Measurements from ENCODE around the gene ZNF560.
"Not testable (repeated sequence)": the region's sequence is repeated elsewhere in the genome, so short reads cannot be mapped to it uniquely, and the experiment has no call there.

The ZNF560 gene

GRCh38 chr19:9498183-9498902 lies at the start of gene ZNF560:
Gene ZNF560, minus strand, starts transcription at chr19:9498616. Its CDS starts 23,303 bp downstream, at chr19:9475313.
- no peak within 1 kb of the TSS for H3K4me3 ChIP-seq (replicated peaks; ENCODE audit: low read depth, low read length)
- DNase-seq (ENCODE audit: extremely low read depth, low read depth): no peak
- peak; percentile 18 for TF ChIP-seq CTCF (IDR thresholded peaks at IDR 0.05; ENCODE audit: low read depth, low read length, missing control alignments)

GRCh38 chr19:9547870-9548269 lies 49.5 kb upstream of the ZNF560 start:
- TF ChIP-seq CTCF (IDR thresholded peaks at IDR 0.05; ENCODE audit: low read depth, low read length, missing control alignments): no peak
- no peak overlapping the region for H3K4me3 ChIP-seq (replicated peaks; ENCODE audit: low read depth, low read length)
- no peak for DNase-seq (ENCODE audit: extremely low read depth, low read depth)

DNA sequence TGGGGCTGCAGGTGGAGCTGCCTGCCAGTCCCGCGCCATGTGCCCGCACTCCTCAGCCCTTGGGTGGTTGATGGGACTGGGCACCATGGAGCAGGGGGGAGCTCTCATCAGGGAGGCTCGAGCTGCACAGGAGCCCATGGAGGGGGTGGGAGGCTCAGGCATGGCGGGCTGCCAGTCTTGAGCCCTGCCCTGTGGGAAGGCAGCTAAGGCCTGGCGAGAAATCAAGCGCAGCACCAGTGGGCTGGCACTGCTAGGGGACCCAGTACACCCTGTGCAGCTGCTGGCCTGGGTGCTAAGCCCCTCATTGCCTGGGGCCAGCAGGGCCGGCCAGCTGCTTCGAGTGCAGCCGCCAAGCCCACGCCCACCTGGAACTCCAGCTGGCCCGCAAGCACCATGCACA lies 42.9 kb upstream of the ZNF560 start:
- not testable (repeated sequence) for H3K4me3 ChIP-seq (replicated peaks; ENCODE audit: low read depth, low read length); DNase-seq (ENCODE audit: extremely low read depth, low read depth)

GRCh38 chr19:9539921-9540320 lies 41.5 kb upstream of the ZNF560 start:
- not testable (repeated sequence) for DNase-seq (ENCODE audit: extremely low read depth, low read depth); H3K4me3 ChIP-seq (replicated peaks; ENCODE audit: low read depth, low read length)

DNA sequence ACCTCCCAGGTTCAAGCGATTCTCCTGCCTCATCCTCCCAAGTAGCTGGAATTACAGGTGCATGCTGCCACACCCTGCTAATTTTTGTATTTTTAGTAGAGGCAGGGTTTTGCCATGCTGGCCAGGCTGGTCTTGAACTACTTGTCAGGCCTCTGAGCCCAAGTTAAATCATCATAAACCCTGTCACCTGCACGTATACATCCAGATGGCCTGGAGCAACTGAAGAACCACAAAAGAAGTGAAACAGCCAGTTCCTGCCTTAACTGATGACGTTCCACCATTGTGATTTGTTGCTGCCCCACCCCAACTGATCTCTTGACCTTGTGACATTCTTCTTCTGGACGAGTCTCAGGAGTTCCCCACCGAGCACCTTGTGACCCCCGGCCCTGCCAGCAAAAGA lies 40.8 kb upstream of the ZNF560 start:
- not testable (repeated sequence) for H3K4me3 ChIP-seq (replicated peaks; ENCODE audit: low read depth, low read length); DNase-seq (ENCODE audit: extremely low read depth, low read depth)

- no peak for TF ChIP-seq CTCF (IDR thresholded peaks at IDR 0.05; ENCODE audit: low read depth, low read length, missing control alignments)
- DNase-seq (ENCODE audit: extremely low read depth, low read depth): peak; percentile 66
- peak within 1 kb of the TSS; percentile 75 for H3K4me3 ChIP-seq (replicated peaks; ENCODE audit: low read depth, low read length)
Observed at GRCh38 chr19:9538183-9539058, 40.0 kb upstream of the ZNF560 start, which contains the start of gene ZNF426. Gene ZNF426, minus strand, starts transcription at chr19:9538645. Its CDS starts 2,413 bp downstream, at chr19:9536232.

DNA sequence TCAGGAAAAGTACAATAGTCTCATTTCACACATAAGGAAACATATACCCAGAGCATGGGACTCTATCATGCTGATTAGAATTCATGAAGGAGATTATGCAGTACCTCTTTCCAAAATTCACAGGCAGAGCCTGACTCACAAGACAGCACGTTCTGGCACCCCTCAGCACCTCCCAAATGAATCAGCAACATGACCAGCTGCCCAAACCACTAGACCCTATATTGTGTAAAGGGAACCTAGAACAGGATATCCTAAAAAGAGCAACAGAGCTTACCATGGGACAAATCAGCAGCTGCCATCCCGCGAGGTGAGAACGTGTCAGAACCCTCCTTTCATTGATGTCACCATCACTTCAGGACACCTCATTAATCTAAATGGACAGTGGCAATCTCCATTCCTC lies 37.5 kb upstream of the ZNF560 start:
- H3K4me3 ChIP-seq (replicated peaks; ENCODE audit: low read depth, low read length): no peak overlapping the region
- no peak for DNase-seq (ENCODE audit: extremely low read depth, low read depth)
- TF ChIP-seq CTCF (IDR thresholded peaks at IDR 0.05; ENCODE audit: low read depth, low read length, missing control alignments): no peak

DNA sequence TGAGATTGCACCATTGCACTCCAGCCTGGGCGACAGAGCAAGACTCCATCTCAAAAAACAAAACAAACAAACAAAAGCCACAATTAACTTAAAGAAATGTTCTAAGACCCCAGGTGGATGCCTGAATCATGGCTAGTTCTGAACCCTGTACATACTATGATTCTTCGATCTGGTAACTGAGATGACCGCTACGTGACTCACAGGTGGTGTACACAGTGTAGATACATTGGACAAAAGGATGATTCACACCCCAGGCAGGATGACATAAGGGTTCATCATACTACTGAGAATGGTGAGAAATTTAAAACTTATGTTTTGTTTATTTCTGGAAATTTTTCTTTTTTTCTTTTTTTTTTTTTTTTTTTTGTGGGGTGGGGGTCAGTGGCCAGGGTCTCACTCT lies 33.5 kb upstream of the ZNF560 start:
- DNase-seq (ENCODE audit: extremely low read depth, low read depth): no peak
- H3K4me3 ChIP-seq (replicated peaks; ENCODE audit: low read depth, low read length): no peak overlapping the region
- no peak for TF ChIP-seq CTCF (IDR thresholded peaks at IDR 0.05; ENCODE audit: low read depth, low read length, missing control alignments)

All from HFF-Myc (cell line).